ENCODE measurements around the gene NOP14. TPM values are rescaled to one million over a fixed set of nuclear protein-coding genes. Genes with fewer than 3 reads are reported as not detected.
"Not testable (repeated sequence)": the region's sequence is repeated elsewhere in the genome, so short reads cannot be mapped to it uniquely, and the experiment has no call there.

NOP14 gene
- total and polyA plus RNA-seq, 2 of the 8 experiments (the other 6 are each of a cell fraction or from before 2014, with no cell fraction given) = 8.6 to 45.3 TPM

DNA sequence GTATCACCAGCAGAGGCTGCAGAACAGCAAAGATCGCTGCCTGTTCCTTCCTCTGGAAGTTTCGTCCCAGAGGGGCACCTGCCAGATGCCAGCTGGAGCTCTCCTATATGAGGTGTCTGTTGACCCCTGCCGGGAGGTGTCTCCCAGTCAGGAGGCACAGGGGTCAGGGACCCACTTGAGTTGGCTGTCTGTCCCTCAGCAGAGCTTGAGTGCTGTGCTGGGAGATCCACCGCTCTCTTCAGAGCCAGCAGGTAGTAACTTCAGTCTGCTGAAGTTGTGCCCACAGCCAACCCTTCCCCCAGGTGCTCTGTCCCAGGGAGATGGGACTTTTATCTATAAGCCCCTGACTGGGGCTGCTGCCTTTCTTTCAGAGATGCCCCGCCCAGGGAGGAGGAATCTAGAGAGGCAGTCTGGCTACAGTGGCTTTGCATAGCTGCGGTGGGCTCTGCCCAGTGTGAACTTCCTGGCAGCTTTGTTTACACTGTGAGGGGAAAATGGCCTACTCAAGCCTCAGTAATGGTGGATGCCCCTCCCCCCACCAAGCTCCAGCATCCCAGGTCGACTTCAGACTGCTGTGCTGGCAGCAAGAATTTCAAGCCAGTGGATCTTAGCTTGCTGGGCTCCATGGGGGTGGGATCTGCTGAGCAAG, 40.6 kb downstream of the NOP14 start:
- H3K9ac ChIP-seq (replicated peaks in 1 of 4; ENCODE audit: extremely low read depth in 1 of 4, low read depth in 3 of 4, low read length in 3 of 4); H3K27ac ChIP-seq (ENCODE audit: low read depth, low read length); H3K9me3 ChIP-seq (ENCODE audit: insufficient read depth in 2 of 2, low read depth in 1 of 2, low read length in 1 of 2); H2BK15ac ChIP-seq (ENCODE audit: low read length); H3K79me1 ChIP-seq (ENCODE audit: low read depth, low read length); H4K8ac ChIP-seq (ENCODE audit: extremely low read depth, insufficient read depth, low read length); H2AFZ ChIP-seq (ENCODE audit: low read length); FAIRE-seq; H2AK5ac ChIP-seq (ENCODE audit: low read depth, low read length); H3K23me2 ChIP-seq (ENCODE audit: low read depth, low read length); H2BK20ac ChIP-seq (ENCODE audit: low read length); H3K4ac ChIP-seq (replicated peaks; ENCODE audit: insufficient read length, low read depth, low read length); H2BK120ac ChIP-seq (replicated peaks; ENCODE audit: low read depth, low read length); H4K91ac ChIP-seq (replicated peaks; ENCODE audit: insufficient read length, low read length); H4K20me1 ChIP-seq (replicated peaks in 1 of 2; ENCODE audit: control insufficient read depth in 1 of 2, insufficient read depth in 2 of 2, low read length in 2 of 2); H3K27me3 ChIP-seq (replicated peaks in 1 of 4; ENCODE audit: control insufficient read depth in 3 of 4, extremely low read depth in 1 of 4, insufficient read depth in 3 of 4, low read length in 3 of 4); H4K5ac ChIP-seq (ENCODE audit: insufficient read length, low read depth, low read length); H3K79me2 ChIP-seq (ENCODE audit: control insufficient read depth in 1 of 2, insufficient read depth in 2 of 2, low read length in 2 of 2); H3K56ac ChIP-seq (replicated peaks; ENCODE audit: insufficient read length, low read depth, low read length); H2BK12ac ChIP-seq (ENCODE audit: low read depth, low read length); H3K23ac ChIP-seq (ENCODE audit: insufficient read length); H3K14ac ChIP-seq (ENCODE audit: insufficient read length): not testable (repeated sequence)
- 60% methylated on average over 7 of the region's 7 CpGs; no CpG with 5 or more reads in 1 of the 2 experiments for WGBS, 2 experiments (ENCODE audit: extremely low coverage in 1 of 2, insufficient coverage in 1 of 2, insufficient read length in 1 of 2, insufficient replicate concordance in 2 of 2, low coverage in 1 of 2, low lambda C conversion rate in 2 of 2, missing lambda C conversion rate in 1 of 2)
- Histone ChIP-seq H3K4me1 (replicated peaks in 1 of 4; ENCODE audit: control insufficient read depth in 3 of 4, insufficient read depth in 4 of 4, low read length in 3 of 4) (peaks cover 3 to 14% (median 8%) of the 10 kb centered on the region in 4 experiments; a peak in 6 of 7 replicates), H3K36me3 (ENCODE audit: control insufficient read depth in 2 of 4, insufficient read depth in 4 of 4, low read length in 3 of 4) (peaks cover 0 to 33% (median 5%) of the 10 kb centered on the region in 4 experiments; a peak in 6 of 8 replicates), H3K18ac (ENCODE audit: extremely low read depth, low read length) (0 out of 2 replicates have a peak overlapping the region, but pooled peaks have one; percentile 71), H3K4me3 (ENCODE audit: extremely low read depth in 1 of 4, insufficient read depth in 2 of 4, low read depth in 3 of 4, low read length in 4 of 4) (peak overlapping the region in 1 of 4 experiments; percentile 24; a peak in 2 of 8 replicates), H3K4me2 (ENCODE audit: insufficient read depth in 1 of 2, low read depth in 2 of 2, low read length in 2 of 2) (peak overlapping the region; percentile 37 to 42; a peak in 3 of 4 replicates), H2BK5ac (ENCODE audit: low read depth, low read length) (0 out of 2 replicates have a peak overlapping the region, but pooled peaks have one; percentile 21)
- POLR2A ChIA-PET (ENCODE audit: partially characterized antibody) = interaction anchor here (0.7 to 5.7 kb wide), 8 partner anchors 9 to 166 kb away, joined by 3 to 45 read pairs (median 4); partner anchors contain the start of genes ADD1 and TNIP2
- DNase-seq (ENCODE audit: low read depth in 1 of 2, low spot score in 2 of 2) = peak in 1 of 2 experiments; percentile 73
- CTCF ChIA-PET (ENCODE audit: partially characterized antibody) = interaction anchor here (0.8 to 3.7 kb wide), 6 partner anchors 9 to 159 kb away, joined by 3 to 13 read pairs (median 4); no protein-coding TSS in a partner anchor
- peak; percentile 58 for TF ChIP-seq YY1 (IDR thresholded peaks at IDR 0.05; ENCODE audit: low read depth, low read length)
- 0 out of 4 replicates have a peak, but pooled peaks of 1 of the 2 experiments have one; percentile 32 for TF ChIP-seq SIN3A (conservative IDR thresholded peaks at IDR 0.05 in 1 of 2, IDR thresholded peaks at IDR 0.05 in 1 of 2; ENCODE audit: low read depth in 1 of 2, low read length in 2 of 2)
